Measurements from ENCODE around the gene ITSN1.
"Not testable (repeated sequence)": the region's sequence is repeated elsewhere in the genome, so short reads cannot be mapped to it uniquely, and the experiment has no call there.

The ITSN1 gene

DNA sequence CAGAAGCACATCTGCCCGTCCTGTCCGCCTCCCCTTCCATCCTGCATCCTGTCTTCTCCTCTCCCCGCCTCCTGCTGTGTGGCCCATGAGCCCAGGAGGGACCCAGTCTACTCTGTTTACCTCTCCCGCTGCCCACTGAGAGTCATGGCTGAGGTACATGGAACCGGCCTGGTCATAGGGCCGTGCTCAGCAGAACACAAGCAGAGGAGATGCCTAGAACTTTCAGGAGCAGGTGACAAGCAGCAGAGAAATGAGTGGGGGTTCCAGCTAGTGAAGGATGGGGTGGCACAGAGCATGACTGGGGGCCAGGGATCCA is 202.5 kb downstream of the ITSN1 start:
- no peak for DNase-seq

DNA sequence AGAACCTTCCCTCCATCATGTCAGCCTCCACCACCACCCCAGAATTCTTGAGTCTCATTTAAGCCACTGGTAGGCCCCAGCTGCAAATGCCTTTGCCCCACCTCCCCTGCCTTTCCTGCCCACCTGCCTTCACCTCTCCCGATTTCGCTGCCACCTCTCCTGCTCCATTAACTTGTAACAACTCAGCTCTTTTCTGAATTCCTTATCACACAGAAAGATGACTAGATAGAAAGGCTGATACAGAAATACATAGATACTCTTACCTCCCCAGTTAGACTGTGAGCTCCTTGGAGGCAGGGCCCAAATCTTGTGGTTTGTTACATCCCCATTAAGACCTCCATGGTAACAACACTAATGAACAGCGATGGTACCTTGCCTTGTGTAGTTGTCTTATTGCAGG is 203.8 kb downstream of the ITSN1 start:
- no peak for DNase-seq

DNA sequence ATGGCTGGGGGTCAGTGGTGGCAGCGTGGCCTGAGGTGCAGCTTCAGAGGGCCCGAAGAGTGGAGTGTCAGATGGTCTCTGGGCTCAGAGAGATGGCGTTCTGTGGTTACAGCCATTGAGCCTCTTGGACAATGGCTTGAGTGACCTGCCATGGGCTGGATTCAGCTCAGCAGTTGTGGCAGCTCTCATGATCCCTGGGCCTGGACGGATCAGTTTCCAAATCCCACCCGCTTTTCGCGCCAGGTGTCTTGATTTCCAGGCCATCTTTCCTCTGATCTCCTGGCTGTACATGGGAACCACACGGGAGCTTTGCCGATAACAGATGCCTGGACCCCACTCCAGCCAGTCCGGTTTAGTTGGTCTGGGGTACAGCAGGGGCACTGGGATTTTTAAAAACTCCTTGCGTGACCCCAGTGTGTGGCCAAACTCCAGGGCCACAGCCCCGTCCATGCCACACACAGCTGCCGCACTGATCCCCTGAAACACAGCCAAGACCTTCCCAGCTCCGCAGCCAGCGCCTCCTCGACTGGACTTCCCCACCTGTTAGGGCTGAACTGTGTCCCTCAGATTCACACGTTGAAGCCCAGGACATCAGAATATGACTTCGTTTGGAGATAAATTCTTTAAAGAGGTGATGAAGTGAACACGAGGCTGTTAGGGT is 205.4 kb downstream of the ITSN1 start:
- no peak for DNase-seq

DNA sequence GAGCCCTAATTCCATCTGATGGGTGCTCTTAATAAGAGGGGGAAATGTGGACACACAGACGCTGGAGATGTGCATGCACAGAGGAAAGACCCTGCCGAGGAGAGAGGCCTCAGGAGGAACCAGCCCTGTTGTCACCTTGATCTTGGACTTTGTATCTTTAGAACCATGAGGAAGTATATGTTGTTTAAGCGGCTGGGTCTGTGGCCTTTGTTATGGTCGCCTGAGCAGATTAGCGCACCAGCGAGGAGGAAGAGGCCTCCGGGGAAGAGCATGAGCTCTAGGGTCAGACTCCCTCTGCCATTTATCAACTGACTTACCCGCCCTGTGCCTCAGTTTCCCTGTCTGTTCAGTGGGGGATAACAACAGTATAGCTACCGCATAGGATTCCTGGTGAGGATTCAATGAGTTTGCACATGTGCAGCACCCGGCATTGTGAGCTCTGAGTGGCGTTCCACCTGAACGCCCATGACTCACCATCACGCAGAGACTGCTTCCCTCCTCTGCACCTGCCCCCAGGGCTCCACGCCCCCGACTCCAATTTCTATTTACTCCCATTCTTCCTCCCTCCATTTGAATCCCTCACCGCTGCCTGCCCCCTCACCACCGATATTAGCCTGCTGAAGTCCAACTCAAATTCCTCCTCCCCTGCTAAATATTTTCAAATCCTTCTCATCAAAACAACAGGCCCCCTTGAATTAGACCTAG is 206.1 kb downstream of the ITSN1 start:
- DNase-seq: no peak

DNA sequence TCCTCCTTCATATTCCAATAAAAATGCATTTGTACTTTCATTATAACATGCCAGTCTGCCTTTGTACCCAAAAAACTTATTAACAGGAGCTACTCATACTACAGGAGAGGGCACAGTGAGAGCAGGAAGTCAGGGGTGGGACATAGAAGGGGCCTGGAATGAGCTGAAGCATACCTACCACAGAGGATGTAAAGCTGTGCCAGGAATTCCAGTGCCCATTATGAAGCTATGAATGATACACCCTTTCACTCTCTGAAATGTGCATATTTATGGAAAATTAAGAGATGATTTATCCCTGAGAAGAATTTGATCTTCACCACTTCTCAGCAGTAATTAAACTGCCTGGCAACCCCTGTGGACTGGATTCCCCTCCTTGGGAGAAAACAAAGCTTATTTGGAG is 207.5 kb downstream of the ITSN1 start:
- DNase-seq: no peak

DNA sequence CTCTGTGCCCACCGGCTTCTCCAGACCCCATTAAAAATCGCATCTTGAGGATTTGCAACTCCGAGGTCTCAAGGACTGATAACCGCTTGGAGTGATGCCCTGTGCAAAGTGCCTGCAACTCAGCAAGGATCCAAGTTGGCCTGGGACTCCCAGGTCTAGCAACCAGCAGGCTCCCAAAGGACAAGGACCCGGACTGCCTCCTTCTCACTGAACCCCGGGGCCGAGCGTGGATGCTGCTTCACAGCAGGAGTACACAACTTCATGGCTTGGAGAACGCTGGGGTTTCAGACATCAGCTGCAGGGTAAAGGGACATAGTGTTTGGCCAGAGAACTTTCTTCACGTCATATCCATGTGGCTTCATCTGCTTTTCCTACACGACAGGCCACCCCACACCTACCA is 208.1 kb downstream of the ITSN1 start:
- no peak for DNase-seq

DNA sequence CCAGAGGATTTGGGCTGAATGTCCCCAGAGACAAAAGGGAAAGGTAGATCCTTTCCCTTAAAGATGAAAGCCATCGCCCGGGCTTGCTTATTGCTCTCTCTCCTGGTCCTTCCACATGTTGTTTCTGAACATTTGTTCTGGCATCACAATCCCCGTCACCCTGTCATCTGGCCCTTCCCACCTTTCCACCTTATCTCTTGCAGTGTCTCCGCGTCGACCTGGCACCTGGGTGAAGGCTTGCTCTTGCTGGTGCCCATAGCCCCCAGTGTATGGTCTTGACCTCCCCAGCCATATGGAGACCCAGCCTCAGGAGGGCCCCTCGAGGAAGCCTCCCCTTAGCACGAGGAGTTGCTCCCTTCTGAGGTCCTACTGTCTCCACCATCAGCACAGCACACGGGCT is 208.7 kb downstream of the ITSN1 start:
- no peak for DNase-seq

DNA sequence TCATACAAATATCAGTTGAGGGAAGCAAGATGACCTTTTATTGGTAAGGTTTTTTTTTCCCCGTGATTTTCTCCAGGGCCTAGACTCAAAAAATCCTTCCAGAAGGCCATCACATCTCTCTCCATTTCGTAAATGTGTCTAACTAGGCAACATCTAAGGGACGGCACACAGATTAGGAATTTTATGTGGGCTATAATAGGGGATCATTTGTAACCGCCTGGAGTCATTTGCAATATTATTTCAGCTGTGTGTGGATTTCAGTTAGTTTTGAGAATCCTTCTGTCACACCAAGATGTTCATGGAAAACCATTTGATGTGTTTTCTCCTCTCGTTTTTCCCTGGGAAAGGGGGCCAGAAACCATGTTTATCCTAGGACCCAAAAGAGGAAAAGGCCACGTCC is 210.2 kb downstream of the ITSN1 start:
- DNase-seq: no peak

DNA sequence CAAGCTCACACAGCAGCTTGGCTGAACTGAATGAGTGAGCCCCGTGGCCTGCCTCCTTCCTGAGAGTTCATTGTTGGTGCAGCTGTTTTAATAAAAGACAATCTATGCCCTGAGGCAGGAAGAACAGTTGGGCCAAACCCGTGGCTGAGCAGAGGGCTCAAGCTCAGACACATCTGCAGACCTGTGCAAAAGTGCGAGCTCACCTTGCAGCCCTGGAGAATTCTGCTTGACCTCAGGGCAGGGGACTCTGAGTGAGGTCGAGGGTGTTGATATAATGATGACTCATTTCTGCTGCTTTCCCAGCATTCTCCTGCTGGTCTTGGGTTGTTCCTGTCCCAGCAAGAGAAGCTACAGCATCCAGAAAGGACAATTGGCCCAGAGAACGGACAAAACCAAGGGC is 212.3 kb downstream of the ITSN1 start:
- DNase-seq: no peak

DNA sequence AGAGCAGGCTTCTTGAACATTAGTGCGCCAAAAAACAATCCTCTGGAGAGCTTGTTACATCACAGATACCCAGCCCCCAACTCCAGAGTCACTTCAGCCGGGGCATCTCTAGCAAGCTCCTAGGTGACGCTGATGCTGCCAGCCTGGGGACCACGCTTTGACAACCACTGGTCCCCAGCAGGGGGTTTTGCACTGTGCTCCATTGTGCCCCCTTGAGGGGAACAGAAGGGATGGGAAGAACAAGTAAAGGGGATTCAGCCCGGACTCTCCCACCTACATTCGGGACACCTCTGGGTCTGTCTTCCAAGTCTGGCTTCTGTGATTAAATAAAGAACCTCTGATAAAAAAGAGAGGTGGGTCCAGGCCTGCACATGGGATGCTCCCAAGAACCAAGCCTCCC is 212.9 kb downstream of the ITSN1 start:
- no peak for DNase-seq

DNA sequence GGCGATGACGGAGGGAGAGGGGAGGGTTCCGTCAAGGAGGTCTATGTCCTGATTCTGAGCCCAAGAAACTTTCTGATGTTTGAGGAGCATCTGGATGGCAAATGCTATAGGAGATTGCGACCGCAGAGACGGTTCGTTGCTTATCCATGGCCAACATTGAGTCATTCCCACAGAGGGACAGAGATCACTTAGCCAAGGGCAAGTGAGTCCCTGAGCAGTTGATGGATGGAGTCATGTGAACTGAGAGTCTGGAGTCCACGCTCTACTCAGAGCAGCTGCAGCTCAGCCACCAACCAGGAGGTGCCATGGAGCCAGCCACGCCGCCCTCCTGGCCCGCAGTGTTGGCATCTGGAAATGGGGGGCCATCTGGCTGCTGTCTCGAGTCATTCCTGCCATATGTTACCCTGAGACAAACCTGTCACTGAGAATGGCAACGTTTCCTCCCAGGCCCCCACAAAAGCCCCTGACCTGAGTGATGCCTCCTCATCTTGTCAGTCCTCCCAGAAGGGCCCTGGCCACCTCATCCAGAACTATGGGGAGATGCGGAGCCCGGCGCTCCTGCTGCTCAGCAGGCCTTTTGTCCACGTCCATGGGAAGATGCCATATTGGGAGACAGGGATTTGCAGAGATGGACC is 214.7 kb downstream of the ITSN1 start:
- no peak for DNase-seq

DNA sequence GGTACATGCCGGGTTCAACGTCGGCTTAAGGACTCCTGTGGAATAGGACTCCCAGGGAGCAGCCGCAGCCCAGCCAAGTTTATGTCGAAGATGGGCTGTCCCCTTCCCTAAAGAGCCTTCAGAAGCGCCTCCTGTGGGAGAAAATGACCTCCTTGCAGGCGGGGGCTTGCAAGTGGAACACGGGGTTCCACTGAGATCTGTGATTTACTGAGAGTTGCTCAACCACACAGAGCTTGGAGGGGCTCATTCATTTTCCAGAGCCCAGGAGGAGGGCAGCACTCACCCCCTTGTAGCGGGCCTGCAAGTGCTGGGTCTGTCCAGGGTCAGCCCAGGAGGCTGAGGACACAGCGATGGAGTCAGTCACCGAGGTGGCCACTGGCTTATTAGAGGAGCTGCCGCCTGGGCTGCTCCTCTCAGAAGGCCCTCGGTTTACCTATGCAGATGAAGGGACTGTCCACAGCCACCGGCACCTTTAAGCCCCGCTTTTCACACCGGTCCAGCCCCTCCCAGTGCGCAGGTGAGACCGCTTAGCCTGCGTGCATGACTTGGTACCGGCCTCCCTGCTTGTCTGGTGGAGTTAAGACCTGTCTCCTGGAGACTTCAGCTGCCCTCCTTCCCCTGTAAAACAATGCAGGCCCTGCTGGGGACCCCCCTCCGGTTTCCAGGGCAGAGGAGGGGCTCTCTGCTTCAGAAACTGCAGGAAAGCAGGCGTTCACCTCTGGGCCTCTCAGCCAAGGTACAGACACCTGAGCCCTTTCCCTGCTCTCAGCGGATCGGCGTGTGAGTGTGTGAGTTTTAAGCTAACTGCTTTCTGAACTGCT is 215.8 kb downstream of the ITSN1 start:
- DNase-seq: no peak

DNA sequence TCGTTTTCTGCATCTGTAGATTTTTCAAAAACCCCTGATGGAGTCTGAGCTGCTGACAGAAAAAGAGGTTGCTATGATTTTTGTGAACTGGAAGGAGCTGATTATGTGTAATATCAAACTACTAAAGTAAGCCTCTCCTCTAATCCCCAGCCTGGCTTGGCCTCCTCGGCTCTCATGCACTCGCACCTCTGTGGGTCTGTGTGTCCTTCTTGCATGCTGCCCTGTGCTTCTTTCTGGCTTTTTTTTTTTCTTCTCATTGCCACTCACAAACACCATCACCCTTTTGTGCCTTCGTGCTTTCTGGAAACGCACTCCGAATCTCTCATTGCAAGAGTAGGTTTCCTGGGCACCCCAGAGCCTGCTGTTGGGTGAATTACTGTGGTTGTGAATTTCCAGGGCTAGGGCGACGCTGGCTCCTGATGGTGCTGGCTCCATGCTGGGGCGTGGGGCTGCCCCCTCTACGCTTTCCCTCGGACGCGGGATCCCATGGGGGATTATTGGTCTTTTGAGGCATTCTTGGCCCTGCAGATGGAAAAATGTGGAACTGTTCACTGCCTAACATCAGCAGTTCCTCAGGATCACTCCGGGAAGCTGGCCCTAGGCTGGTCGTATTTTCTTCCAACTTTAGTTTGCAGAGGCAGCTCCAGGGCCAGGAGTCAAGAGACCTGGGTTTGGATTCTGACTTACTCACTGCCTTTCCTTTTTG is 216.5 kb downstream of the ITSN1 start:
- no peak for DNase-seq

DNA sequence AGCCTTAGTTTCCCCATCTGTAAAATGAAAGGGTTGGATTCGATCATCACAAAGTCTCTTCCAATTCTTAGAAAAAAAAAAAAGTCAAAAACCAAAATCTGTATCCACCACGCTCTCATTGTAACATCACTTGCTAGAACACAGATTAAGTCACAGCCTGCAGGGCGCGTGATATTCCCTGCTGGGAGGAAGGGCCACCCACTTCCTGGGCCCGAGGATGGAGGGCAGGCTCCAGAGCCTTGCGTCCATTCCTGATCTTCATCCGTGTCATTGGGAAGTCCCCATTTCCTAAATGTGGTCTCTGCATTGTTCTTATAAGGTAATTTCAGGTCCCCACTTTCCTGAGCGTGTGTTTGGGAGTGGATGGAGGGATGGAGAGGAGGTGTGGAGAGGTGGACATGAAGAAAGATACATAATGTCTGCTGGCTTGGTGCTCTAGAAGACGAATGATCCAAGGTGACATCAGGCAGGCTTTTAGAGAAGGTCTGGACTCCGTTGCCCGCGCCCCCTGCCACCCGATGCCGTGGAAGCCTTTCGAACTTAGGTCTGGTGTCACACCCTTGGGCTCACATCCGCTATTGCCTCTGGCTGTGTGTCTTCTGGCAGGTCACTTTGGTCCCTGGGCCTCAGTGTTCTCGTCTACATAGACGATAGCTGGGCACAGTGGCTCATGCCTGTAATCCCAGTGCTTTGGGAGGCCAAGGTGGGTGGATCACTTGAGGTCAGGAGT is 217.2 kb downstream of the ITSN1 start:
- no peak for DNase-seq

DNA sequence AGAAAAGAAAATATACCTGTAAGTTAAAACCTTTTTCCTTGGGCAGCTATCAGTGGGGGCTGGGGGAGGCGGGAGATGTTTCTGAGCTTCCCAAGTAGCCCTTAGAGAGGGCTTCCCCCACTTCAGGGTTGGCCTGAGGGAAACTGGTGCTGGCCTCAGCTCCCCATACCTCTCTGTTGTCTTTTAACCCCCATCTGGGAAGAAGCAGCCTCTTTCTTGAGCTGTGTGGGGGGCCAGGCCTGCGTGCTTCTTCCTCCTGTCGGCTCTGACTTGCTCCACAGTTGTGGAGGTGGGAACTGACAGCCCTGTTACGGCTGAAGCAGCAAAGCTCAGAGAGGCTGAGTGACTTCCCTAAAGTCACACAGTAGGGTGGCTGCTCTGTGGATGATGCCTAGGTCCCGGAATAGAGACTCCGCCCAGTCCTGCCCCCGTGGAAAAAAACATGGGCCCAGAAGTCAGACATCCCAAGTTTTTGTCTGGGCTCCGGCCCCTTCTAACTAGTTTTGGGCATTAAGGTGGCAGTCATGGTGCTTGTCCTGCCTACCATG is 218.1 kb downstream of the ITSN1 start:
- no peak for DNase-seq

DNA sequence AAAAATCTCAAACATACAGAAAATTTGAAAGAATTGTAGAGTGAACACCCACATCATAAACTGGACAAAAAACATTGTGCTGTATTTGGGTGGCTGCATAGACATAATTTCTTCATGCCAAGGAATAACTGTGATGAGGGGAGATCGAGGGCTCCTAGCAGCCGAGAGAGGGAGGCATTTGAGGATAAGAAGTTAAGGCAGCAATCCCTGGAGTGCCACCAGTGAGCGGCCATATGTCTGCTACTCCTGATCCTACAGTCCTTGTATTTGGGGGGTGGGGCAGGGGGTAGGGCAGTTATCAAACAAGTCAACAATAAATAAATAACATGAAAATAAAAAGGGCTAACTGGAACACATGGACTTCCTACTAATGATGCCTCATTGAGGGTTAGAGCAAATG is 218.8 kb downstream of the ITSN1 start:
- DNase-seq: no peak

DNA sequence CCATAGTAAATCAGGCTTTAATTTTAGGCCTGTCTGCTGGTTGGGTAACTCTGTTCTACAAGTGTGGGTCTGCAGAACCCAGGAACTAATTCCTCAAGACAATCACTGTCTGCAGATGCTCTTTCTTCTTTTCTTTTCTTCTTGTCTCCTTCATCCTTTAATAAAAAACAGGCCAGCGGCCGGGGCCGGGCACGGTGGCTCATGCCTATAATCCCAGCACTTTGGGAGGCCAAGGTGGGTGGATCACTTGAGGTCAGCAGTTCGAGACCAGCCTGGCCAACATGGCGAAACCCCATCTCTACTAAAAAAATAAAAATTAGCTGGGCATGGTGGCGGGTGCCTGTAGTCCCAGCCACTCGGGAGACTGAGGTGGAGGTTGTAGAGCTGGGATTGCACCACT is 220.9 kb downstream of the ITSN1 start:
- DNase-seq: not testable (repeated sequence)

DNA sequence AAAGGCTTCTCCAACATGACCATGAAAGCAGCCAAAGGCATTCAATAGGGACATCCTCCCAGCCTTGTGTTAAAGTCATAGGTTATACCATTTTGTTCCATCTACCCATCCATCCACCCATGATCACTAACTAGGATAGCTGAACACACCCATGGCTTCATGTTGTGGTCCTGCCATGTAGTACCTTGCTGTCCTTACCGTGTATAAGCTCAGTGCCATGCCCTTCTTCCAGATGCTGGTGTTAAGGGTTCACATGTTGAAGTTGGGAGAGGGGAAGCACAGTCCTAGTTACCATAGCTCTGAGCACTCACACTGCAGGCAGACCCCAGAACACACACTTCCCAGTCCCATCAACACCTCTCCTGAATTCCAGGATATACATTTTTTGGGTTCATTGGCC is 221.8 kb downstream of the ITSN1 start:
- DNase-seq: no peak

DNA sequence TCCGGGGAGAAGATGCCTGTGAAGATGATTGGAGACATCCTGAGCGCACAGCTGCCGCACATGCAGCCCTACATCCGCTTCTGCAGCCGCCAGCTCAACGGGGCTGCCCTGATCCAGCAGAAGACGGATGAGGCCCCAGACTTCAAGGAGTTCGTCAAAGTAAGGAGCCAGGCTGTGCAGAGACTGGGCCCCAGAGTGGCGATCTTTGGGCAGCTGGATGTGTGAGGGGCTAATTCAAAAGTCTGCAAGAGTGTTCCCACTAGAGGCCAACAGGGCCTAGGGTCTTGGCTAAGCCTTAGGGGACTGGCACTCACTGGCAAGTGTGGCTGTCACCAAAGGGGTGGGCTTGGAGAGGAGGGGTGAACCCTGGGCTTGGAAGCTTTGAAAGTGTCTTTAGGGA is 222.9 kb downstream of the ITSN1 start:
- DNase-seq: no peak

DNA sequence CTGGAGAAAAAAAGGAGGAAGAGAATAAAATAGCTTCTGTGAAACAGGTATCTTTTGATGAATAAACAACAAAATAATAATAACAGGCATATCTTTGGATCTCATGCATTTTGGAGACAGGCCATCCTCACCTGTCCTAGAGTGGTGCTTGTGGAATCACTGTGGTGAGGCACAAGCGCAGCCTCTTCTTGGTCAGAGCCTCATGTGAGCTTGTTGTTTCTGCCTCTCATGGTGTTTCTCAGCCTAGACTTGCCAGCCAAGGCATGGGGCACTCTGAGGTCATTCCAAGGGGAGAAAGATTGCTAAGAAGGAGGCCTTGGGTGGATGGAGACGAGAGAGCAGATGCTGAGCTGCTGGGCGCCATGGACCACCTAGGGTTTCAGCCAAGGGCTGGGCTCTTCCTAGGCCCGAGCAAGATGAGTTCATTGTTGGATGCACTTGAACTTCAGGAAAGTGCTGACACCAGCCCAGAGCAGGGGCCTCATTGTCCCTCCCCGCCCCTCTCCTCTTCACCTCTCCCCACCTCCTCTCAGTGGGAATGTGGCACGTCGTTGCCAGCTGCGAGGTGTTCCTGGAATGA is 223.8 kb downstream of the ITSN1 start:
- no peak for DNase-seq

DNA sequence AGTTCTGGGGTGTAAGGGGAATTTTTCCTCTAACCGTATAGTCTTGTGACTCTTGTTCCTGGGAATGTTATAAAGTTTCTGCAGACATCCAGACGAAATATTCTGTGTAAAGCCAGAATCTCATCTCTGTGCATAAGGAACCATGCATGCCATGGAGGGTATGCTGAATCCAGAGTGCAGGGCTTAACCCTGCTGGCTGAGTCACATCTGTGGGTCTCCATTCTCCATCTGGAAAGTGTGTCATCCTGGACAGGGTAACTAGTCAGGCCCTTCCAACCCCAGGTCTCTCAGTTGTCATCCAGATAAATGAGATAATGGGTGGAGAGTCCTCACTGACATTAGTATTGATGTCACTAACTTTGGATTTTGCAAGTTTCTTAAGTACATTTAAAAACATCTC is 224.5 kb downstream of the ITSN1 start:
- no peak for DNase-seq

DNA sequence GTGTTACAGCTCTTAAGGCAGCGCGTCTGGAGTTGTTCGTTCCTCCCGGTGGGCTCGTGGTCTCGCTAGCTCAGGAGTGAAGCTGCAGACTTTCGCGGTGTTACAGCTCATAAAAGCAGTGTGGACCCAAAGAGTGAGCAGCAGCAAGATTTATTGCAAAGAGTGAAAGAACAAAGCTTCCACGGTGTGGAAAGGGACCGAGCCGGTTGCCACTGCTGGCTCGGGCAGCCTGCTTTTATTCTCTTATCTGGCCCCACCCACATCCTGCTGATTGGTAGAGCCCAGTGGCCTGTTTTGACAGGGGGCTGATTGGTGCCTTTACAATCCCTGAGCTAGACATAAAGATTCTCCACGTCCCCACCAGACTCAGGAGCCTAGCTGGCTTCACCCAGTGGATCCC is 225.6 kb downstream of the ITSN1 start:
- DNase-seq: not testable (repeated sequence)
